Measurements from ENCODE around the gene DCLRE1A.

Gene DCLRE1A

DNA sequence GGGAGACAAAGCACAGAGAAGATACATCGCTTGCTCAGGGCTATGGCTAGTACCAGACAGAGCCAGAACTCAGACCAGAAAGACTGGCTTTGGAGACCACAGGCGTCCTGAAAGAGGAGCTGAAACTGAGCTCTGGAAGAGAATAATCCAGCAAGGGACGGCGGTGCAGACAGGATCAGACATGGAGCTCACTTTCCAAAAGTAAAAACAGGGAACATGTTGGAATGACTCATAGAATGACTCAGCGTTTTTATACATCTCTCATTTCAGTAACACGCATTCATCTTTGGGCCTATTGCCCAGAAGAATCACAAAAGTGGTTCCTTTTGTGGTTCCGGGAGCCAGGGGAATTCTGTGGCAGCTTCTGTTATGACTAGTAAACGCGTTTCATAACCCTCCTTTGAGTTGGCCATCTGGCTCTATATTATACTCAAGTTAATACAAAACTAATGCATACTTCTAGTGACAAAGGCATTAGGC lies 65.2 kb downstream of the DCLRE1A start:
- no peak for DNase-seq (ENCODE audit: low read depth, low spot score)

Measured in activated CD4-positive, CD25-positive, alpha-beta regulatory T cell treated with anti-CD3 and anti-CD28 coated beads, Interleukin-2, amount 50 U/mL, for 16 hours (primary cell).